IgD-negative memory B cell (primary cell): Measurements from ENCODE around the gene NLRP10. TPM values are rescaled to one million over a fixed set of nuclear protein-coding genes. Genes with fewer than 3 reads are reported as not detected.

Experiments used
- H3K27ac Mint-ChIP-seq, 3 donors: one replicate each; pipeline ENCODE4 v1.8.0; 2020 to 2022; ENCODE audit warnings: mild to moderate bottlenecking in 3 of 3, mixed read lengths in 3 of 3, moderate library complexity in 1 of 3
- H3K27me3 Mint-ChIP-seq: one replicate; pipeline ENCODE4 v1.8.0; 2021; ENCODE audit warnings: mixed read lengths
- H3K36me3 Mint-ChIP-seq: one replicate; pipeline ENCODE4 v1.8.0; 2020; ENCODE audit warnings: mild to moderate bottlenecking, mixed read lengths
- H3K4me1 Mint-ChIP-seq, 3 donors: one replicate each; pipeline ENCODE4 v1.8.0; 2020 to 2022; ENCODE audit warnings: mixed read lengths in 3 of 3, mild to moderate bottlenecking in 1 of 3
- H3K4me3 Mint-ChIP-seq, 4 donors: one replicate each; pipeline ENCODE4 v1.8.0; 2020 to 2022; ENCODE audit warnings: mild to moderate bottlenecking in 4 of 4, mixed read lengths in 4 of 4, moderate library complexity in 3 of 4
- H3K9me3 Mint-ChIP-seq, 3 donors: one replicate each; pipeline ENCODE4 v1.8.0; 2020 to 2021; ENCODE audit warnings: mixed read lengths in 3 of 3, mild to moderate bottlenecking in 1 of 3
- polyA plus RNA-seq: library from polyadenylated mRNA; unstranded; fragments of 300-500 nt; fragmentation: Illumina TruSeq; gene quantifications from one replicate; pipeline ENCODE4 v1.2.3, GENCODE V29; 2021

NLRP10 gene
- polyA plus RNA-seq, 1 donor from 2014 or later = not detected

DNA sequence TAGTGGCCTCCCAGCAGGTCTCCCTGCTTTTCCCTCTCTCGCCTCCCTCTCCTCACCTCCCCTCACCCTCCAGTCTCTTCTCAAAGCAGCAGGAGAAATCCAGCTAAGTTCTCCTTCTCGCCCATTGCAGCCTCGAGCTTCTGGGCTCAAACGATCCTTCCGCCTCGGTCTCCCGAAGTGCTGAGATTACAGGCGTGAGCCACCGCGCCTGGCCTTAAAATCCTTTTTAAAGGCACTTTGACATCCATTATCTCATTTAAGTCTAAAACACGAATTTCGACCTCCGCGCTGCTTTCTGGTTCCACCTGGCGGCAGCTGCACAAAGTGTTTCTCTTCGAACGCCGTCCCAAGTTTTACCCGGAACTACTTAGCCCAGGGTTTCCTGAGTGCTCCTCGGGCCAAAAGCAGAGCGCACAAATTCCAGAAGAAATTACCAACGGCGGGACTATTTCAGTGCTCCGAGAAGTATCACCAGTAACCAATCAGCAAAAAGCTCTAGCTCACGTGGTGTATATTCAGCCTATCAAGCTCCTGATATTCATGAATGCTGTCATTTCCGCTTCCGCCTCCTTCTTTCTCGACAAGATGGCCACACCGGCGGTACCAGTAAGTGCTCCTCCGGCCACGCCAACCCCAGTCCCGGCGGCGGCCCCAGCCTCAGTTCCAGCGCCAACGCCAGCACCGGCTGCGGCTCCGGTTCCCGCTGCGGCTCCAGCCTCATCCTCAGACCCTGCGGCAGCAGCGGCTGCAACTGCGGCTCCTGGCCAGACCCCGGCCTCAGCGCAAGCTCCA, 21.7 kb upstream of the NLRP10 start, which contains the start of gene EIF3F:
TSS of gene EIF3F (plus strand) at position 570 of the 792 bp plus-strand sequence. CDS start at position 586, 16 bp downstream.
- Mint-ChIP-seq H3K27me3 (no peaks in the 10 kb centered on the region), H3K9me3 (no peaks in the 10 kb centered on the region), H3K27ac (peak within 1 kb of the TSS; percentile 67 to 96 (median 95)), H3K4me3 (peak within 1 kb of the TSS; percentile 88 to 94 (median 92)), H3K36me3 (no peaks in the 10 kb centered on the region), H3K4me1 (peaks cover 15 to 37% (median 21%) of the 10 kb centered on the region in 3 donors)

DNA sequence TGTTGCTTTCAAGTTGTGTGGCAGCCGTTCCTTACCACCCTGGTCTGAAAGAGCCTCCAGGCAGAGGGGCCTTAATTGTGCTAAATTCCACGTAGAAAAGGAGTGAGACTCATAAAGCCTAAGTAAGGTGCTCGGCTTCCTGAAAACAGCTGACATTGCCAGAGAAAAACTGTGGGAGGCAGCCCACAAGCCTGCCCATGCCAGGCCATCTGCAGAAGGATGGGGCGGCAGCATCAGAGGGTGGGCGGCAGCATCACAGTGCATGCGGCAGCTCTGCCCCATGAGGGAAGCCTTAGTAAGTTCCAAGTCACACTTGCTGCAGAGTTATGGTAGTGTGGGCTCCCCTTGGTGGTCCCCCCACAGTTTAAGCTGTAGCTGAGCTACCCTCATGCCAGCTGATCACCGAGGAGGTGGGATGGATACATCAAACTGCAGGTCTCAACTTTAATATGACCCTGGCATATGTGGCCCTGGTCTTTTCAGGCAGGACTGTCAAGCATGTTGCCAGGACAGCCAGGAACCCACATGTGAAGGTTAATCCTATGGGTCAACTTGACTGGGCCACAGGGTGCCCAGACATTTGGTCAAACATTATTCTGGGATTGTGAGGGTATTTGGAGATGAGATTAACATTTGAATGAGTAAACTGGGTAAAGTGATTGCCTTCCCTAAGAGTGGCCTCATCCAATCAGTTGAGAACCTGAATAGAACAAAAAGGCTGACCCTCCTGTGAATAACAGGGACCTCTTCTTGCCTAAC, 18.8 kb upstream of the NLRP10 start:
- Mint-ChIP-seq H3K4me1 (peaks cover 11 to 26% (median 13%) of the 10 kb centered on the region in 3 donors), H3K27ac (no peak overlapping the region), H3K36me3 (no peaks in the 10 kb centered on the region), H3K27me3 (no peaks in the 10 kb centered on the region), H3K9me3 (no peaks in the 10 kb centered on the region), H3K4me3 (no peak overlapping the region)

GRCh38 chr11:7982582-7983119, 17.4 kb upstream of the NLRP10 start:
- Mint-ChIP-seq H3K4me1 (peaks cover 9 to 15% (median 10%) of the 10 kb centered on the region in 3 donors), H3K27me3 (no peaks in the 10 kb centered on the region), H3K9me3 (no peaks in the 10 kb centered on the region), H3K4me3 (no peak overlapping the region), H3K27ac (no peak overlapping the region), H3K36me3 (no peaks in the 10 kb centered on the region)

DNA sequence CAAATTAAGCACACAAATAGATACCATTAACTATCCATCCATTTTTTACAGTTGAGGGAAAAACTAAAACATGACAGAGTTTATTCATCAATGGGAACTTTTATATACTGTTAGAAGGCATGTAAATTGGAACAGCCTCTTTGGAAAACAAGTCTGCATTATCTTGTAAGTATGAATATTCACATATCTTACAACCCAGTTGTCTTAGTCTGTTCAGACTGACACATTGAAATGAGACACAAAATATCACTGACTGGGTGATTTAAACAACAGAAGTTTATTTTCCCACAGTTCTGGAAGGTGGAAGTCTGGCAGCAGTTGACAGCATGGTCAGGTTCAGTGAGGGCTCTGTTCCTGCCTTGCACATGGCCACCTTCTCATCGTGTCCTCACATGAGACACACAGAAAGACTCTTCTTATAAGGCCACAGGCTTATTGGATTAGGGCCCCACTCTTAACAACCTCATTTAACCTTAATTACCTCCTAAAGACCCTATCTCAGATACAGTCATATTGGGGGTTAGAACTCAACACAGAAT, 16.4 kb upstream of the NLRP10 start:
- Mint-ChIP-seq H3K27me3 (no peaks in the 10 kb centered on the region), H3K36me3 (no peaks in the 10 kb centered on the region), H3K9me3 (no peaks in the 10 kb centered on the region), H3K27ac (no peak overlapping the region), H3K4me1 (peaks cover 5 to 10% (median 6%) of the 10 kb centered on the region in 3 donors), H3K4me3 (no peak overlapping the region)

- Mint-ChIP-seq H3K27me3 (peaks cover 2% of the 10 kb centered on the region), H3K9me3 (no peaks in the 10 kb centered on the region), H3K27ac (no peak overlapping the region), H3K4me1 (peaks cover 0 to 2% (median 0%) of the 10 kb centered on the region in 3 donors), H3K36me3 (no peaks in the 10 kb centered on the region), H3K4me3 (no peak overlapping the region)
Measured at GRCh38 chr11:7977232-7977917, 12.1 kb upstream of the NLRP10 start.

DNA sequence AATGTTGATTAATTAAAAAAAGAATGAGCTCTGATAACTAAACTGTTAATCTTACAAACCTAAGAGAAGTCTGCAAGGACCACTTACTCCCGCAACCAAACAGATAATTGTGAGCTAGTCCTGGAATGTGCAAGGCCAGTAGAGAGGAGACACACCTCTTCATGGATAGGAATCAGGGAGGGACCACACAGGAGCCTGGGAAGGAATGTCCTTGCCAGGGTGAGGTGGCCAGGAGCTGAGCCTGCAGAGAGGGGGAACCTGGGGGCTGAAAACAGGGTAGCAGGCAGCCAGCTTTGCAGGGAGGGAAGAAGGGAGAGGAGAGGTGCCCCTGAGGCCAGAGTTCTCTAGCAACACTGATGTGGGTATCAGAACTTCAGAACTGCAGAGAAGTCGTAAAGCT, 9.4 kb upstream of the NLRP10 start:
- Mint-ChIP-seq H3K4me3 (no peak overlapping the region), H3K36me3 (no peaks in the 10 kb centered on the region), H3K27me3 (peaks cover 6% of the 10 kb centered on the region), H3K27ac (no peak overlapping the region), H3K9me3 (no peaks in the 10 kb centered on the region), H3K4me1 (no peaks in the 10 kb centered on the region)

DNA sequence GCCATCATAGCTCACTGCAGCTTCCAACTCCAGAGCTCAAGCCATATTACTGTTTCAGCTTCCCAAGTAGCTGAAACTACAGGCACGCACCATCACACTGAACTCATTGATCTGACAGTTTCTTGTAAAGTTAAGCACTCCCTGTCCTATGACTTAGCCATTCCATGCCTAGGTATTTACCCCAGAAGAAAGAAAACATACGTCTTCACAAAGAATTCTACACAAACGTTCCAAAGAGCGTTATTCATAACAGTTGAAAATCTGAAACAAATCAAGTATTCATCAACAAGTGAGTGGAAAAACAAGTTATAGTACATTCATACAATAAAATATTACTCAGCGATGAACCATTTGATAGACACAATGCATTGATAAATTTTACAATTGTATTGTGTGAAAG, 7.8 kb upstream of the NLRP10 start:
- Mint-ChIP-seq H3K4me3 (no peak overlapping the region), H3K9me3 (no peaks in the 10 kb centered on the region), H3K36me3 (no peaks in the 10 kb centered on the region), H3K27me3 (peaks cover 6% of the 10 kb centered on the region), H3K27ac (no peak overlapping the region), H3K4me1 (no peaks in the 10 kb centered on the region)

GRCh38 chr11:7971846-7972245, 6.6 kb upstream of the NLRP10 start:
- H3K27ac Mint-ChIP-seq = peak overlapping the region in 1 of 3 donors; percentile 71
- H3K4me1 Mint-ChIP-seq = no peaks in the 10 kb centered on the region
- no peaks in the 10 kb centered on the region for H3K9me3 Mint-ChIP-seq
- H3K4me3 Mint-ChIP-seq = no peak overlapping the region
- H3K27me3 Mint-ChIP-seq = peaks cover 12% of the 10 kb centered on the region
- H3K36me3 Mint-ChIP-seq = no peaks in the 10 kb centered on the region

DNA sequence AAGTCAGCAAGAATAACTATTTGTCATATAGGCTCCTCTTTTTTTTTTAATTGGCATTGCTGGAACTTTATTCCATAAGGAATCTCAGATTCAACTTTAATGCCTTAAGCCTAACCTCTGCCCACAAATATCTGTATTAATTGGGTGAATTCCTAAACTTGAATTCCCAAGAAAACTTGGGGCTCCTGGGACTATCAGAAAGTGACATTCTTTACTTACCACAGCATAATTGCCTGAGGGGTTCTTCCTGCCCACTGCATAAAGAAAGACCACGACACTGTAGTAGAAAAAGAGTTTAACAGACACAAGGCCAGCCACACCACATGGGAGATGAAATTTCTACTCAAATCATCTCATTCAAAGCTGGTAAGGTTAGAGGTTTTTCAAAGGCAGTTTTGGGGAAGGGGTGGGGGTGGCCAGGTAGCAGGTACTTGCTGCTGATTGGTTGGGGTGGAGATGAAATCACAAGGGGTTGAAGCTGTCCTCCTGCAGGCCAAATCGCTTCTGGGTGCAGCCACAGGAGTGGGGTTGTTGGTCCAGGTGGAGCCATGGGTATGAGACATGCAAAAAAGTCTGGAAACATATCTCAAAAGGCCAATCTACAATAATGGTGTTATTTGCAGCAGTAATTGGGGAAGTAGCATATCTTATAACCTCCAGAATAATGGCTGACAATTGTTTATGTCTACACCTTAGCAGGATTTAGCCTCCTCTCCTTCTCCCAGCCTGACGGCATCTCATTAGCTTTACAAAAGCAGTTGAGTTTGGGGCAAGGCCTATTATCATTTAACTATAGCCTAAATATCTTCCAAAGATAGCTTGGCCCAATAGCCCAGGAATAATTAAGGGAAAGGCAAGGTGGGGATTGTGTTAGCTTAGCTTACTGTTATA, 4.8 kb upstream of the NLRP10 start:
- Mint-ChIP-seq H3K4me1 (no peaks in the 10 kb centered on the region), H3K36me3 (no peaks in the 10 kb centered on the region), H3K27ac (no peak overlapping the region), H3K4me3 (no peak overlapping the region), H3K27me3 (peaks cover 14% of the 10 kb centered on the region), H3K9me3 (no peaks in the 10 kb centered on the region)

DNA sequence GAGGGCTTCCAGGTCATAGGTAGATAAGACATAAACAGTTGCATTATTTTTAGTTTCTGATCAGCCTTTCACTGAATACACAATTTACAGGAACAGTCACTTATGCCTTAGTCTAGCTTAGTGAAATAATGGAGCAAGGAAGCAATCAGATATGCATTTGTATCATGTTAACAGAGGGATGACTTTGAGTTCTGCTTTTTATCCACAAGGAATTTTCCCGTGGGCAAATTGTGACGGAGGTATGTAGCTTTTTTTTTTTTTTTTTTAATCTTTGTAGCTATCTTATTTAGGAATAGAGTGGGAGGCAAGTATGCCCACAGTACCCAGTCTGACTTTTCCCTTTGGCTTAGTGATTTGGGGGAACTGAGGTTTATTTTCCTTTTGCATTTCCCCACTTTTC, 3.4 kb upstream of the NLRP10 start:
- Mint-ChIP-seq H3K27ac (no peak overlapping the region), H3K4me1 (peaks cover 0 to 2% (median 0%) of the 10 kb centered on the region in 3 donors), H3K27me3 (peaks cover 11% of the 10 kb centered on the region), H3K9me3 (no peaks in the 10 kb centered on the region), H3K4me3 (no peak overlapping the region), H3K36me3 (no peaks in the 10 kb centered on the region)

DNA sequence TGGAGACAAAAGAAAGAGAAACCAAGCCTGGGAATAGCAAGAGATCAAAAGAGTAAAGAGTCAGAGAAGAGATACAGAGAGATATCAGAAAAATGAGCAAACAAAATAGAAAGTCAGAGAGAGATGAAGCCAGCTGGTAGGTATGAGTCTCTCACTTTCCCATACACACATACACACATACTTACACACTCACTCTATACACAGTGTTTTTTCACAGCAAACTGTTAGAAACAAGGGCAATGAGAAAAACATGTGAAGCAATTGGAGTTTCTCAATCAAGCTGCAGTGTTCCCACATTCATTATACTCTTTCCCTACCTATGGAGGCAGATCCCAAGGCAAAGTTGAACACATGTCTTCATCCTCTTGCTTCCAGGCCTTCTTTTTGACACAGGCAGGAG, 2.6 kb upstream of the NLRP10 start:
- H3K4me3 Mint-ChIP-seq = peak overlapping the region in 1 of 4 donors; percentile 56
- H3K27me3 Mint-ChIP-seq = peaks cover 11% of the 10 kb centered on the region

GRCh38 chr11:7967097-7967496, 1.9 kb upstream of the NLRP10 start:
- Mint-ChIP-seq H3K36me3 (no peaks in the 10 kb centered on the region), H3K4me3 (no peak overlapping the region), H3K4me1 (peaks cover 0 to 2% (median 0%) of the 10 kb centered on the region in 3 donors), H3K27me3 (peaks cover 11% of the 10 kb centered on the region), H3K27ac (no peak overlapping the region), H3K9me3 (no peaks in the 10 kb centered on the region)

More for the DNA sequence above, 2.6 kb upstream of the NLRP10 start:
- Mint-ChIP-seq H3K4me1 (peaks cover 0 to 2% (median 0%) of the 10 kb centered on the region in 3 donors), H3K27ac (no peak overlapping the region), H3K9me3 (no peaks in the 10 kb centered on the region), H3K36me3 (no peaks in the 10 kb centered on the region)

DNA sequence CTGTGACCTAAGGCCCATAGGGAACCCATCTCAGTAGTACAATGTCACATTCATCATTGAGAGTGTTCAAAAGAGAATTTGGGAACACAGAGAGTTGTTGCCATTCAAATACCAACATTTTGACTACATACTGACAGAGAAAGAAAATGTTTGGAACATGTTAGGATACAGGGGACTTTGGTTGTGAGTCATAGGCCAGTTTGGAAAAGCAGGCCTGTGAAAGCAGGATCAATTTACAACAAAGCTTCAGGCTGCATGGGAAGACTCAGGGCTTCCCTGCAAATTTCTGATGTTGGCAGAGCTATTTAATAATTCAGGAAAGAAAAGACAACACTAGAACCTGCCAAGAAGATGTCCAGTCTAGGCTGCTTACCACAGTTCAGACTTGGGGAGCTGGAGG, 374 bp downstream of the NLRP10 start:
- peaks cover 0 to 2% (median 0%) of the 10 kb centered on the region in 3 donors for H3K4me1 Mint-ChIP-seq
- H3K9me3 Mint-ChIP-seq = no peaks in the 10 kb centered on the region
- H3K36me3 Mint-ChIP-seq = no peaks in the 10 kb centered on the region
- H3K27ac Mint-ChIP-seq = no peak overlapping the region
- no peak overlapping the region for H3K4me3 Mint-ChIP-seq
- H3K27me3 Mint-ChIP-seq = peaks cover 17% of the 10 kb centered on the region

GRCh38 chr11:7964261-7964660, 986 bp downstream of the NLRP10 start:
- H3K4me3 Mint-ChIP-seq = no peak overlapping the region
- peaks cover 17% of the 10 kb centered on the region for H3K27me3 Mint-ChIP-seq
- peaks cover 0 to 2% (median 0%) of the 10 kb centered on the region in 3 donors for H3K4me1 Mint-ChIP-seq
- H3K36me3 Mint-ChIP-seq = no peaks in the 10 kb centered on the region
- no peak overlapping the region for H3K27ac Mint-ChIP-seq
- no peaks in the 10 kb centered on the region for H3K9me3 Mint-ChIP-seq
